GM18505 (cell line): ENCODE measurements around the gene DCDC2B.

Experiments used
- ATAC-seq: cut with Tn5 transposase; IDR thresholded peaks from one replicate; pipeline ENCODE4 v1.9.1; 2021; ENCODE audit not compliant: unreplicated experiment
- POLR2A ChIP-seq: IDR thresholded peaks from 4 replicates; pipeline ENCODE4 v1.6.1; 2011; ENCODE audit warnings: borderline replicate concordance; ENCODE audit not compliant: insufficient read depth, insufficient read length; ENCODE audit errors: extremely low read depth

Gene DCDC2B

DNA sequence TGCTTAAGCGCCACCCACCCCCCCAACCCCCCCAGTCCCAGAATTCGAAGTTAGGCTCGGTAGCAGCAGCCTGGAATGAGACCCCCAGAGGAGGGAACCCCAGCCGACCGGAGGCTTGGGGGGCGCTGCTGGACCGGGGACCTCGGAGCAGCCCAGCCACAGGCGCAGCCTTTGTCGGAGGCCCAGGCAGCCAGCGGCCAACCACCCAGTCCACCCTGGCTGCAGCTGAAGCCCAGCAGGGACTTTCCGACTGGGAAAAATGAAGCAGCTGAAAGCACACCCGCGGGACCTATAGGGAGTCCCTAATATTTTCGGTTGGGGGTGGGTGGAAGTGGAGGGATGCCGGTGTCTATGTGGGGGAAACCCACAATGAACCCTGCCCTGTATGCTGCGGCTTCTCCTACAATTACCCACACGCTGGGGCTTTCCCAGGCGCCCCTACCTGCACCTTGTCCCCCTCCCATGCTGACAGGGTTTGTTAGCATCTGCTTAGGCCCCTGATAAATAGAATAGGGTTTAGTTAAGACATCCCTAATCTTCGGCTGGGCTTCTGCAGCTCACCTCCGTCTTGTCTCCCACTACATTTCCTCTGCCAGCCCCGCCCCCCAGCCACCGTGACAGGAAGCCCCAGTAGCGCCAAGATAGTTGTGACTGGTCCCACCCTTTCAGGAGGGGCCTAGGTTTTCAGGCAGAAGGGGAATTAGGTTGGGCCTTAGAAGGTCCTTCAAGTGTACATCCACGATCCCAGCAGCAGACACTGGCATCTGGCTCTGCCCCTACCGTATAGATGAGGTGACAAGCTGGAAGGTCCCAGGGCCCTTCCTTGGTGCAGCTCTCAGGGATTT, 7.7 kb upstream of the DCDC2B start:
- TF ChIP-seq POLR2A = peak; percentile 40
- ATAC-seq = peak; percentile 36

DNA sequence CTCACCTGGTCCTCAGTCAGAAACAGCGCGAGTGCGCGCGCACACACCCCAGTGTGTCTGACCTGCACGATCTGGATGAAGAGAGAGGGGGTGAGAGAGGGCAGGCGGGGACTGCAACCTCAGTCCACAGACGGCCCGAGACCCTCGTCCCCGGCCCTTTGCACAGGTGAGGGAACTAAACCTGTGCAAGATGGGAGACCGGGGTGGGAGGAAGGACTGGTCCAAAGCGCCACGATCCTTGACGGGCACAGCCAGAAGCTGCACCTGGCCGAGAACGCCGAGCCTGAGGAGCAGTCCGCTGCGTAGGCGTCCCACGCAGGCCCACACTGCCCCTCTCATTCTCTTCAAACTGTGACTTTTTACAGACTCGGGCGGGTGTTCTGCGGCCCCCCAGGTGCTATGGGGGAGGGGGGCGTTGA, 3.9 kb upstream of the DCDC2B start:
- no peak for ATAC-seq
- TF ChIP-seq POLR2A = no peak

DNA sequence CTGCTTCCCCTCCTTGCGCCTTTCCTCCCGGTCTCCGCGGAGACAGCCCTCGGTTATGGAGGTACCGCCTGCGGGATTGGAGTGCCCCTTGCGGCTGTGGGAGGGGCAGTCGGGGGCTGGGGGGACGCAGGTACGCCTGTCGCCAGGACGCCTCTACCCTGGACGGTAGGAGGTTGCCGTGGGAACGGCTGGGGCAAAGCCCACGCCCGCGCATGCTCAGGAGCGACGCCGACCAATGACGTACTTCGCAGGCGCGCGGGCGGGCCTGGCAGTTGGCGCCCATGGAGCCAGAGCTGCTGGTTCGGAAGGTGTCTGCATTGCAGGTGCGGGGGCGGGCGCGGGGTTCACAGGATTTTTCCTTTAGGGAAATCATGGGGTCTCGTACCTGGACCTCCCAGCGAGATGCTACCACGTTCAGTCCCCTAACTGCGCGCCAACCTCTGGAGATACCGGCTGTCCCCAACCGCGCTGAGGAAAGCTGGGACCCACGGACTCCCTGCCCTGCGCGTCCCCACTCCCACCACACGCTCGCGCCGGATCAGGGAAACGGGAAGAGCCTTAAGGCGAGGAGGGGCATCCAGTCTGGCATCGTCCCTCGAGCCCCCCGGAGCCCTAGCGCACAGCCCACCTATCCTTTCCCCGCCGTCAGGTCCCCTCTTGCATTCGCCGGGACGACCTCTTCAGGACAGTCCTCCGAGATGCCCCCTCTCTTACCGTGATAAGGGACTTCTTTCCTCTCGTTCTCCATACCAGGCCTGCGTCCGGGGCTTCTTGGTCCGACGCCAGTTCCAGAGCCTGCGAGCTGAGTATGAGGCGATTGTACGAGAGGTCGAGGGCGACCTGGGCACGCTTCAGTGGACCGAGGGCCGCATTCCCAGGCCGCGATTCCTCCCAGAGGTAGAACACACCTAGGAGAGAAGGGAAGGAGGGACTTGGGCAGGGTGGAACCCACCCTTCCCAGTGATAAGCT, 3.2 kb upstream of the DCDC2B start, which contains the start of gene IQCC:
Gene IQCC, plus strand, starts transcription at position 271 of the 970 bp plus-strand sequence. Its CDS starts 11 bp downstream, at position 282.
- TF ChIP-seq POLR2A = peak; percentile 67
- ATAC-seq = peak; percentile 47

DNA sequence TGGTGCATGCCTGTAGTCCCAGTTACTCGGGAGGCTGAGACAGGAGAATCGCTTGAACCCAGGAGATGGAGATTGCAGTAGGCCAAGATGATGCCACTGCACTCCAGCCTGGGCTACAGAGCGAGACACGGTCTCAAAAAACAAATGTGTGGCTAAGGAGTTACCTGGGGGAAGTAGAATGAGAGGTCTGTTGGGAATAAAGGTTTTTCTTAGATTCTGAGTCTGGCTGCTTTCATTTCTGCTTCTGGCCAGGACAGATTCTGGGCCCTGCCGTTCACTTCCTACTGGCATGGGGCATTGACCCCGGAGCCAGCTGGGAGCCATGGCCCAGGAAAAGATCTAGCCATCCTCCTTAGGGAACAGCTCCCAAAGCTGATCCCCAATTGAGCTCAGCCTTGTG, 420 bp upstream of the DCDC2B start:
- no peak for ATAC-seq
- TF ChIP-seq POLR2A = no peak

DNA sequence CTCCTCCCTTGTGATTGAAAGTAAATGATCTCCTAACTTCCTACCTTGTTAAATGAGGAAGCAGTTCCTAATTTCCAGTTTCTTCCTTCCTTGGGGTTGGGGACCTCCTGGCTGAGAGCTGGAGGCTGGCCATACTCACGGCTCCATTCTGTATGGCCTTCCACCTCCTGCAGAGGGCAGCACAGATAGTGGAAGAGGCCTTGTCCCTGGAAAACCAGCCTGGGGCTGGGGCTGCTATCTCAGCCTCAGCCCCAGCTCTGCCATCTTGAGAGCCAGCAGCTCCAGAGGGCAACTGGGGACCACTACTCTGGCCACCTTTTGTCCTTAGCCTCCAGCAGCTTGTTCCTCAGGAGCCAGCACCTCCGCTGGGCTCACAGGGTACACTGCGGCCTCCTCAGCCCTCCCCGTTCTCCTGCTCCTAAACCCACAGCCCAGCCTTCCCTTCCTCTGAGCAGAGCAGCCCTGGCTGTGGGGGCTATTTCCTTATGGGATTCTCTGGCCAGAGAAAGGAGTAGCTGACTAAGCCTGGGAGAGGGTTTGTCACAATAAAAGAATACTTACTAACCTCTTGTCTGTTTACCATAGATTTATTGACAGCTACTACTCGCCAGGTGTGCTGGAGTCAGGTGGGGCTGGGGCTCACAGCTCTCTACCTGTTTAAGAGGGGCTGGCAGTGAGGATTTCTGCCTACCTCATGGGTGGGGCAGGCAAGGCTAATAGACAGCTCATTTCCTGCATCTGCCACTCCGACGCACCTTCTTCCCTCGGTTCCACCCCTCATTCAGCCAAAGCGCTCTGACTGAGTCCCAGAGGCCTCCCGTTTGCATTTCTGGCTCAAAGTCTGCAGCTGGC, 7.0 kb downstream of the DCDC2B start:
- ATAC-seq = no peak
- TF ChIP-seq POLR2A = no peak

DNA sequence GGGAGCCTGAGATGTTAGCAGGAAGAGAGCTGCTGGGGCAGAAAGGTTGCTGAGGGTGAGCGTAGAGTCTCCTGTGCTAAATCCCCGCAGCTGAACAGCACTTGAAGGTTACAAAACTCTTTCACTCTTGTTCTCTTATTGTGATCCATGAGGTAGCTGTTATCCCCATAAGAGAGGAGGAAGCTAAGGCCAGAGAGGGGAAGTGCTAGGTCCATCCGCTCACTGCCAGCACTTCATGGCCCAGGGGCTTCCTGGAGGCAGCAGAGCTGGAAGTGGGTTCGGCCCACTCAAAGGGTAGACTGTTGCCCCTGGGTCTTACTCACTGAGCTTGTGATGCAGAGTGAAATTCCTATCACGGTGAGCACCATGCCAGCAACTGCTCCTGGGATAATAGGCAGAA, 7.7 kb downstream of the DCDC2B start:
- no peak for ATAC-seq
- no peak for TF ChIP-seq POLR2A

DNA sequence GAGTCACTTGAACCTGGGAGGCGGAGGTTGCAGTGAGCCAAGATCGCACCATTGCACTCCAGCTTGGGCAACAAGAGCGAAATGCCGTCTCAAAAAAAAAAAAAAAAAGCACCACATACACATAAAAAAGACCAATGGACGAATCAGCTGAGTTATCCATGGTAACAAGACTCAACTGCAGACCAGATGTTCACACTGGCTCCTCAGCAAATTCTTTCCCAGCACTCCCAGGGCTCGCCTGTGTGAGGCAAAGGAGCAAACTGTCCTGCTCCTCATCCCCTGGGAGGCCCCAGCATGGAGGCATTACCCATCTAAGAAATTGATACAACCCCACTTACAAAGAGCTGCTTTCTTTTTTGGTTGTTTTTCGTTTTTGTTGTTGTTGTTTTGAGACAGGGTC, 10.1 kb downstream of the DCDC2B start:
- no peak for TF ChIP-seq POLR2A
- ATAC-seq = no peak

DNA sequence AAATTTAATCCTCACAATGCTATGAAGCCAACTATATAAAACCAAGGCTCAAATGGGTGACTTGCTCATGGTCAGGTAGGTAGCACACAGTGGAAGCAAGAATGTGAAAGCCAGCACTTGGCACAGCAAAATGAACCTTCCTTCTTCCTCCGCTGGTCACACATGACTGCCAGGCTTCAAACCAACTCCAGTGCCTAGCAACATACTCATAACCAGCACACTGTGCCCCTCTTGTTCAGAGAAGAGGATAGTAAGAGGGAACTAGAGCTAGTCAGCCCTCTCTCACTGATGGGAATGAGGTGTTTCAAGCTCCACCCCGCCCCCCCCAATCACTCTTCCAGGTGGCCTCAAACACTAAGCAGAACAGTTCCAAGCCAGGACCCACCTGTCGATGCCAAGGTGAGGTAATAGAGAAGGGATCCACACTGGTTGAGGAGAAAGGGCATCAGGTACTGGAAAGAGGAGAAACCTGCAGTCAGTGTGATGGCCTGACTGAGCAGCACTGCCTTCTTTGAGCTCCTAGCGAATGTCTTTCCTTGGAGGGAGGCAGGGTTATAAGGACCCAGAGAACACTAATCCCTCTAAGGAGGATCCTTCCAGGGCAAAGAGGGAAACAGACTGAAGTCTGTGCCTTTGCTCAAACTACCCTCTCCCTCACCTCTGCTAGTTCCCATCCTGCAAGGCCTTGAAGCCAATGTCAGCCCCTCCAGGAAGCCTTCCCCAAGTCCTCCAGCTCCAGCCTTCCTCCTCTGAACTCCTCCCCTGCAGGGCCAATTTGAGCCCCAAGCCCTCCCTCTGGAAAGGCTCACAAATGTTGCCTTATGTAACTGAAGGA, 12.1 kb downstream of the DCDC2B start:
- no peak for ATAC-seq
- no peak for TF ChIP-seq POLR2A

DNA sequence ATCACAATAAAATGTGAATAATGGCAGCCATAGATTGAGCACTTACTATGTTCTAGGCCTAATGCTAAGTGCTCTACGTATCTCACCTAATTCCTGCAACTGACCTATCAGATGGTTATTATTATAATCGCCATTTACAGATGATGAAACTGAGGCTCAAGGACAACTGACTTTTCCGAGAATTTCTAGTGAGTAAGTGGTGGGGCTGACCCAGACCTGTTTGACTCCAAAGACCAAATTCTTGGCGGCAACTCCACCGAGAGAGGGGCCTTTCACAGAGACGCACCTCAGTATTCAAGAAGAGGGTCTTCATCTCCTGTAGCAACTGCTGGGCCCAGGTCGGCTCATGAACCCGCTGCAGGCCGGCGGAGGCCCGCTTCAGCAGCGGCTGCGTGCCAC, 12.7 kb downstream of the DCDC2B start:
- TF ChIP-seq POLR2A = no peak
- ATAC-seq = no peak

DNA sequence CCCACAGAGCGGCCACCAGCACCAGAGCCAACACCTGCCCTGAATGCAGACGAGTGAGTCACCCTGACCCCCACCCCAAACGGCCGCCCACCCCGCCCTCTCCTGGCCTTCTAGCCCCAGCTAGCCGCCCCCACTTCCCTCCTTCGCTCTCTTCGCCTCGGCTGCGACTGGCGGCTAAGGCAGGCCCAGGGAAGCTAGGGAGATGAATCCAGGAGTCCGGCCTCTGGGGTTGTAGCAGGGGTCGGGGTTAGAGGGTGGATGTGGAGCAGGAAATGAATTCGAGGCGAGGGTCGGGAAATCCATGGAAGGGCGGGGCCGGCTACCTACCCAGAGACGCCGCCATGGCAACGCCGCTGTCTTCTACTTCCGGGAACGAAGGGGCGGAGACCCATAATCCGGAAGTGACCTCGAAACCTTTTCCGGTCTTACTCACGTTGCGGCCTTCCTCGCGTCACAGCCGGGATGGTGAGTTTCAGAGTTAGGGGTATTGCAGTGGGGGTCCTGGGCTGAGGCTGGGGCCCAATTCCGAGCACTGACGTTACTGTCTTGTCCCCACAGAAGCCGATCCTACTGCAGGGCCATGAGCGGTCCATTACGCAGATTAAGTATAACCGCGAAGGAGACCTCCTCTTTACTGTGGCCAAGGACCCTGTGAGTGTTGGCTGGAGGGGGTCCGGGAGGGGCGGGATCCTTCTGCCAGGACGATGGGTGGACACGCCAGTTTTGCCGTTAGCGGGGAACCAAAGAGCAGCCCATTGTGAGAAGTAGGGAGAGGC, 13.3 kb downstream of the DCDC2B start, which contains the start of the genes EIF3I and TMEM234:
Gene EIF3I, plus strand, starts transcription at position 428 of the 776 bp plus-strand sequence. Its CDS starts 35 bp downstream, at position 463.
Gene TMEM234, minus strand, starts transcription at position 374 of the 776 bp plus-strand sequence. Its CDS starts 31 bp downstream, at position 343.
- peak; percentile 85 for TF ChIP-seq POLR2A
- peak; percentile 84 for ATAC-seq

DNA sequence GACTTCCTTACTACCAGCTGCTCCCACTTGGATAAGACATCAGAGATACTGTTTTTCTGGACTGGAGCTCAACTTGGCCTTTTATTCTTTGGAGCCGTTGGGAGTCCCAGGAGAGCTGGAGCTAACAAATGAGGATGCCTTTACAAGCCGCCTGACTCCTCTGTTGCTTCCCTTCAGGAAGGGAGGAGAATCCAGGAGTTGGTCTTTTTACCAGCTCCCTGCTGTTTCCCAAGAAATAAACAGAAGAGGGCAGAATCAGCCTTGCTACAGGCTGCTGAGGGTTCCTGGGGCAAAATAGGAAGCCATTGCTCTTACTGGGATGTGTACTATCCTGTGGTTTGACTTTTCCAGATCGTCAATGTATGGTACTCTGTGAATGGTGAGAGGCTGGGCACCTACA, 14.8 kb downstream of the DCDC2B start:
- no peak for ATAC-seq
- no peak for TF ChIP-seq POLR2A
